HCT116 (cell line): ENCODE data around the gene COL3A1. TPM values are rescaled to one million over a fixed set of nuclear protein-coding genes. Genes with fewer than 3 reads are reported as not detected.

Experiments used
- ATAC-seq: fragments of 200-7000 bp; cut with Tn5 transposase; 2 replicates; pipeline ENCODE4 v1.9.1; 2020; ENCODE audit warnings: mild to moderate bottlenecking, moderate library complexity
- BruUV-seq: library from RNA; stranded (reverse); fragments of 400-500 nt; replicated peaks from 2 replicates; lab custom pipeline; 2021; lab: Mats Ljungman, UMichigan
- CTCF ChIA-PET: fragments of 300-600 bp; sonication (Branson Sonifier 250); formaldehyde crosslinking; loops from one replicate; lab custom pipeline; 2021; ENCODE audit warnings: antibody characterized with exemption; lab: Charles Lee
- POLR2A ChIA-PET: fragments of 300-600, 350-600 bp; sonication (Branson Sonifier 250); formaldehyde crosslinking; loops from one replicate; lab custom pipeline; 2021; ENCODE audit warnings: antibody characterized with exemption; lab: Charles Lee
- RAD21 ChIA-PET, 2 experiments: fragments of 300-600 bp; sonication (Branson Sonifier 250); formaldehyde crosslinking; loops; one replicate each; lab custom pipeline; 2023; ENCODE audit warnings: low total read pairs in 2 of 2; ENCODE audit not compliant: uncharacterized antibody in 2 of 2, unreplicated experiment in 2 of 2, low non-redundant PET in 1 of 2; lab: Charles Lee
- DNase-seq: peaks from one replicate; pipeline ENCODE4 v3.0.0-alpha.2; 2010; ENCODE audit warnings: low read depth, low spot score
- H2AFZ ChIP-seq: fragments of 200-600 bp; shearing (Covaris generic), sonication (generic); 2 replicates; pipeline ENCODE4 v1.6.1; 2017; ENCODE audit warnings: low read depth, mixed run types, mixed read lengths, antibody characterized with exemption, low read length; ENCODE audit not compliant: poor library complexity, severe bottlenecking
- H3K27ac ChIP-seq: 2 replicates; pipeline ENCODE4 v1.5.1; 2012; ENCODE audit warnings: low read depth, low read length
- H3K27me3 ChIP-seq: fragments of 200-600 bp; sonication (generic); 2 replicates; pipeline ENCODE4 v1.6.1; 2016; ENCODE audit warnings: mixed run types, low read length, mixed read lengths; ENCODE audit not compliant: insufficient read depth
- H3K36me3 ChIP-seq, 2 experiments: fragments of 200-500 bp in 1 of 2; fragments of 200-600 bp in 1 of 2; sonication (Bioruptor generic) in 1 of 2; sonication (generic) in 1 of 2; 2 replicates each; pipeline versions ENCODE4 v1.5.1 to v1.6.1; 2014 to 2016; ENCODE audit warnings: low read length in 2 of 2, inconsistent platforms in 1 of 2, mixed read lengths in 1 of 2, mixed run types in 1 of 2; ENCODE audit not compliant: insufficient read depth in 2 of 2, control insufficient read depth in 1 of 2
- H3K4me1 ChIP-seq, 2 experiments: fragments of 200-600 bp in 1 of 2; sonication (generic) in 1 of 2; 2 replicates each; pipeline versions ENCODE4 v1.5.1 to v1.6.1; 2012 to 2017; ENCODE audit warnings: low read length in 2 of 2, inconsistent platforms in 1 of 2, mild to moderate bottlenecking in 1 of 2, mixed read lengths in 1 of 2, mixed run types in 1 of 2, moderate library complexity in 1 of 2; ENCODE audit not compliant: insufficient read depth in 2 of 2, control insufficient read depth in 1 of 2
- H3K4me2 ChIP-seq: fragments of 200-600 bp; sonication (generic); 2 replicates; pipeline ENCODE4 v1.6.1; 2017; ENCODE audit warnings: mixed run types, low read length, mixed read lengths
- H3K4me3 ChIP-seq, 2 experiments: fragments of 200-600 bp in 1 of 2; sonication (generic) in 1 of 2; replicated peaks in 1 of 2; 2 replicates each; pipeline ENCODE4 v1.5.1; 2011 to 2016; ENCODE audit warnings: low read length in 2 of 2, control low read depth in 1 of 2, low read depth in 1 of 2, mild to moderate bottlenecking in 1 of 2, mixed read lengths in 1 of 2, mixed run types in 1 of 2
- H3K79me2 ChIP-seq: fragments of 200-600 bp; sonication (generic); 2 replicates; pipeline ENCODE4 v1.6.1; 2017; ENCODE audit warnings: mild to moderate bottlenecking, mixed run types, low read length, moderate library complexity, mixed read lengths; ENCODE audit not compliant: insufficient read depth
- H3K9ac ChIP-seq: fragments of 200-600 bp; sonication (generic); 2 replicates; pipeline ENCODE4 v1.6.1; 2016; ENCODE audit warnings: low read length, mixed read lengths
- H3K9me2 ChIP-seq: fragments of 200-600 bp; sonication (generic), shearing (Covaris generic); 2 replicates; pipeline ENCODE4 v1.6.1; 2017; ENCODE audit warnings: mixed run types, mild to moderate bottlenecking, moderate library complexity; ENCODE audit not compliant: insufficient read depth
- H3K9me3 ChIP-seq, 2 experiments: fragments of 200-500 bp in 1 of 2; fragments of 200-600 bp in 1 of 2; sonication (Bioruptor generic) in 1 of 2; sonication (generic) in 1 of 2; 2 replicates each; pipeline ENCODE4 v1.6.1; 2014 to 2017; ENCODE audit warnings: low read length in 2 of 2, mixed read lengths in 2 of 2, inconsistent platforms in 1 of 2, low read depth in 1 of 2, mild to moderate bottlenecking in 1 of 2, mixed run types in 1 of 2, moderate library complexity in 1 of 2; ENCODE audit not compliant: control insufficient read depth in 1 of 2, insufficient read depth in 1 of 2
- H4K20me1 ChIP-seq: fragments of 200-600 bp; sonication (generic), shearing (Covaris generic); 2 replicates; pipeline ENCODE4 v1.6.1; 2017; ENCODE audit warnings: mixed run types, mild to moderate bottlenecking, moderate library complexity; ENCODE audit not compliant: insufficient read depth
- ATF3 ChIP-seq: IDR thresholded peaks from 2 replicates; pipeline ENCODE4 v1.6.1; 2012
- CEBPB ChIP-seq: IDR thresholded peaks from 2 replicates; pipeline ENCODE4 v1.6.1; 2012; ENCODE audit warnings: low read depth
- EGR1 ChIP-seq: IDR thresholded peaks from 2 replicates; pipeline ENCODE4 v1.6.1; 2012; ENCODE audit warnings: low read depth
- ELF1 ChIP-seq: IDR thresholded peaks from 2 replicates; pipeline ENCODE4 v1.6.1; 2012; ENCODE audit warnings: low read depth, borderline replicate concordance
- EZH2 ChIP-seq: fragments of 200-600 bp; sonication (generic); IDR thresholded peaks from 2 replicates; pipeline ENCODE4 v1.6.1; 2017; ENCODE audit warnings: antibody characterized with exemption, mixed run types
- FOSL1 ChIP-seq: IDR thresholded peaks from 2 replicates; pipeline ENCODE4 v1.6.1; 2012; ENCODE audit warnings: low read depth
- JUND ChIP-seq: IDR thresholded peaks from 2 replicates; pipeline ENCODE4 v1.6.1; 2012
- POLR2A ChIP-seq: IDR thresholded peaks from 2 replicates; pipeline ENCODE4 v1.7.0; 2011; ENCODE audit warnings: borderline replicate concordance; ENCODE audit not compliant: insufficient read depth, insufficient read length; ENCODE audit errors: extremely low read depth
- REST ChIP-seq: IDR thresholded peaks from 2 replicates; pipeline ENCODE4 v1.6.1; 2012; ENCODE audit warnings: low read depth
- SP1 ChIP-seq: IDR thresholded peaks from 2 replicates; pipeline ENCODE4 v1.6.1; 2012; ENCODE audit warnings: low read depth
- YY1 ChIP-seq: IDR thresholded peaks from 2 replicates; pipeline ENCODE4 v1.6.1; 2011; ENCODE audit warnings: low read length, low read depth, moderate library complexity, mild to moderate bottlenecking; ENCODE audit not compliant: insufficient replicate concordance; ENCODE audit errors: extremely low read depth
- ZFX ChIP-seq: fragments of 450-650 bp; IDR thresholded peaks from 2 replicates; pipeline ENCODE4 v1.6.1; 2017
- intact Hi-C: fragments of 100-400 bp; cut with micrococcal nuclease; formaldehyde crosslinking; loops from 2 replicates; pipeline ENCODE4 v1.10.0; 2022
- total RNA-seq: library from RNA; stranded (reverse); gene quantifications from one replicate; pipeline ENCODE4 v1.2.1, GENCODE V29; 2021; ENCODE audit not compliant: unreplicated experiment

COL3A1 gene
- total RNA-seq, 1 experiment from 2014 or later = 1.0 TPM

GRCh38 chr2:189046320-189046719, 72.1 kb downstream of the COL3A1 start:
- DNase-seq = no peak

GRCh38 chr2:189047171-189047888, 73.2 kb downstream of the COL3A1 start:
- H3K27ac ChIP-seq = no peak overlapping the region
- H3K4me1 ChIP-seq = no peaks in the 10 kb centered on the region
- no peaks in the 10 kb centered on the region for H3K9me3 ChIP-seq
- ChIA-PET CTCF (no interaction called here), POLR2A (no interaction called here), RAD21 (no interaction called here)
- H3K4me3 ChIP-seq = no peak overlapping the region
- no peaks in the 10 kb centered on the region for H3K79me2 ChIP-seq
- TF ChIP-seq ZFX (no peak), EZH2 (no peak), YY1 (no peak), FOSL1 (no peak), JUND (no peak), CEBPB (no peak), SP1 (no peak), POLR2A (no peak), ELF1 (no peak), ATF3 (no peak), REST (no peak), EGR1 (no peak)
- no TSS peak for BruUV-seq
- no peaks in the 10 kb centered on the region for H3K27me3 ChIP-seq
- no peak for DNase-seq
- no peak overlapping the region for H3K9ac ChIP-seq
- intact Hi-C loops = no loop called here
- no peak overlapping the region for H2AFZ ChIP-seq
- H4K20me1 ChIP-seq = no peaks in the 10 kb centered on the region
- no peak for ATAC-seq
- no peaks in the 10 kb centered on the region for H3K36me3 ChIP-seq
- H3K4me2 ChIP-seq = no peak overlapping the region
- H3K9me2 ChIP-seq = no peaks in the 10 kb centered on the region; the same call in 1 of the 2 replicates

More at GRCh38 chr2:189046320-189046719, 72.1 kb downstream of the COL3A1 start:
- H3K27ac ChIP-seq = no peak overlapping the region
- H3K4me1 ChIP-seq = no peaks in the 10 kb centered on the region
- intact Hi-C loops = no loop called here
- ATAC-seq = no peak
- no peak overlapping the region for H3K4me3 ChIP-seq
- no peak overlapping the region for H2AFZ ChIP-seq
- ChIA-PET RAD21 (no interaction called here), POLR2A (no interaction called here), CTCF (no interaction called here)
- no peaks in the 10 kb centered on the region for H3K9me3 ChIP-seq
- H3K9me2 ChIP-seq = no peaks in the 10 kb centered on the region
- H3K36me3 ChIP-seq = no peaks in the 10 kb centered on the region
- no peak overlapping the region for H3K9ac ChIP-seq
- TF ChIP-seq SP1 = no peak
- TF ChIP-seq EZH2 = no peak
- TF ChIP-seq POLR2A = no peak
- TF ChIP-seq ZFX = no peak
- H3K27me3 ChIP-seq = no peaks in the 10 kb centered on the region
- no TSS peak for BruUV-seq
- no peaks in the 10 kb centered on the region for H3K79me2 ChIP-seq
- no peak overlapping the region for H3K4me2 ChIP-seq
- H4K20me1 ChIP-seq = no peaks in the 10 kb centered on the region
